NCI-H524 treated with DMSO at 0.1 percent for 48 hours (cell line): Measurements from ENCODE around the gene NEBL.
"Not testable (repeated sequence)": the region's sequence is repeated elsewhere in the genome, so short reads cannot be mapped to it uniquely, and the experiment has no call there.

Source experiments
- DNase-seq: peaks from one replicate; lab custom pipeline; 2025; lab: John Stamatoyannopoulos, UW

Gene NEBL, protein sequence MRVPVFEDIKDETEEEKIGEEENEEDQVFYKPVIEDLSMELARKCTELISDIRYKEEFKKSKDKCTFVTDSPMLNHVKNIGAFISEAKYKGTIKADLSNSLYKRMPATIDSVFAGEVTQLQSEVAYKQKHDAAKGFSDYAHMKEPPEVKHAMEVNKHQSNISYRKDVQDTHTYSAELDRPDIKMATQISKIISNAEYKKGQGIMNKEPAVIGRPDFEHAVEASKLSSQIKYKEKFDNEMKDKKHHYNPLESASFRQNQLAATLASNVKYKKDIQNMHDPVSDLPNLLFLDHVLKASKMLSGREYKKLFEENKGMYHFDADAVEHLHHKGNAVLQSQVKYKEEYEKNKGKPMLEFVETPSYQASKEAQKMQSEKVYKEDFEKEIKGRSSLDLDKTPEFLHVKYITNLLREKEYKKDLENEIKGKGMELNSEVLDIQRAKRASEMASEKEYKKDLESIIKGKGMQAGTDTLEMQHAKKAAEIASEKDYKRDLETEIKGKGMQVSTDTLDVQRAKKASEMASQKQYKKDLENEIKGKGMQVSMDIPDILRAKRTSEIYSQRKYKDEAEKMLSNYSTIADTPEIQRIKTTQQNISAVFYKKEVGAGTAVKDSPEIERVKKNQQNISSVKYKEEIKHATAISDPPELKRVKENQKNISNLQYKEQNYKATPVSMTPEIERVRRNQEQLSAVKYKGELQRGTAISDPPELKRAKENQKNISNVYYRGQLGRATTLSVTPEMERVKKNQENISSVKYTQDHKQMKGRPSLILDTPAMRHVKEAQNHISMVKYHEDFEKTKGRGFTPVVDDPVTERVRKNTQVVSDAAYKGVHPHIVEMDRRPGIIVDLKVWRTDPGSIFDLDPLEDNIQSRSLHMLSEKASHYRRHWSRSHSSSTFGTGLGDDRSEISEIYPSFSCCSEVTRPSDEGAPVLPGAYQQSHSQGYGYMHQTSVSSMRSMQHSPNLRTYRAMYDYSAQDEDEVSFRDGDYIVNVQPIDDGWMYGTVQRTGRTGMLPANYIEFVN

DNA sequence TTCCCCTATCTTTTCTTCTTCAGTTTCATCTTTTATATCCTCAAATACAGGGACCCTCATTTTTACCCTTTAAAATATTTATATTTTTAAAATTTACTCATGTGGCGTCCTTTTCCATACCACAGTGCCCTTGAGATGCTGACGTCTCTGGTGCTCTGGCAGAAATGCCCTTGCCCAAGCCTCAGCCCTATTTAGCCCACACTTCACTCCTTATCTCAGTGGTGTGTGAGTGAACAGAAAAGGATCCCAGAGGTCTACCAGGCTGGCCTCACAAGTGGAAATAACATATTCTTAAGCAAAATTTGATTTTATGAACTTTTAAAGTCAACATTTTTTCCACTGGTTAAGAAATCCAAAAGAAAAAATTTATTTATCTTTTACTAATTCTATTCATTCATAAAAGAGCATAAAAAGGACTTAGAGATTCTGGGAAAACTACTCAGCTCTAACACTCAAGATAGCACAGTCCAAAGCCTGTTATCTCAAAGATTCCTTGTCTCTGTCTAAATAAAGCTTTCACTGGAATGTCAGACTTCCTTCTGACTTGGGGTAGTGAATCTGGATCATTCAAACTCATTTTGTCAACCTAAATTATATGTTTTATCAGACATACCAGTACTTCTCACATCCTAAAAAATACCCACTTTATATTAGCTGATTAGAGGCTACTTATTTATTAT lies at the start of gene NEBL:
NEBL (minus strand) TSS at position 166 of the 680 bp plus-strand sequence; CDS start at position 60, 106 bp downstream.
- no peak for DNase-seq

DNA sequence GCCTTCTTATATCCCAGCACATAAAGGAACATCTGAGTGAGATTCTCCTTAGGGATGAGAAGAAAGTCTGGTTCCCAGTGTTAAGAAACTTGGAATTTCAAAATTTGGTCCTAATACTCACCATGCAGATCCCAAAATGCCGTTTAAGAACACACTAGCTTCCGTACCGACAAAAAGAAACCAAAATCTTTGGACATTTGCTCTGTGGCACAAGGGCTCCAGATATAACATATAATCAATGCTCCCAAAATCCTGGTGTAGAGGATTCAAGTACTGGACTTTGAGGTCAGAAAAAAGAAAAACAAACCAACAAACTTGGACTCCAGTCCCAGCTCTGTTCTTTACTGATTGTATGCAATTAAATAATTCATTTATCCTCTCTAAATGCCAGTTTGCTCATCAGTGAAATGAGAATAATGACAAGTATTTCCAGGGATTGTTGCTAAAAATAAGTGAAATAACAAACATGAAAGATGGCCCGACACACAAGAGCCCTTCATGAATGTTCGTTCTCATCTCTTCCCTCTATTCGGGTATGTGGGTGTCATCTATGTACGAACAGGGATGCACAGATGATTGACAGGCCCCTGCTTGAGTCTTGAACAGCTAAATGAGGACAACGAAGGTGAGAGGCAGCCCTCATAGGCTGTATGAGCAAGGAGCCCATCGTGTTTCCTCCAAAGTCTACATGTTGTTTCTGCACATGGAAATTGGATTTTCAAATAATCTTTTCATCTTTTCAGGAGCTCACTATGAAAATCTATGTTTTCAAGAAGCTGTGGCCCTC lies 48.6 kb upstream of the NEBL start:
- DNase-seq: no peak

DNA sequence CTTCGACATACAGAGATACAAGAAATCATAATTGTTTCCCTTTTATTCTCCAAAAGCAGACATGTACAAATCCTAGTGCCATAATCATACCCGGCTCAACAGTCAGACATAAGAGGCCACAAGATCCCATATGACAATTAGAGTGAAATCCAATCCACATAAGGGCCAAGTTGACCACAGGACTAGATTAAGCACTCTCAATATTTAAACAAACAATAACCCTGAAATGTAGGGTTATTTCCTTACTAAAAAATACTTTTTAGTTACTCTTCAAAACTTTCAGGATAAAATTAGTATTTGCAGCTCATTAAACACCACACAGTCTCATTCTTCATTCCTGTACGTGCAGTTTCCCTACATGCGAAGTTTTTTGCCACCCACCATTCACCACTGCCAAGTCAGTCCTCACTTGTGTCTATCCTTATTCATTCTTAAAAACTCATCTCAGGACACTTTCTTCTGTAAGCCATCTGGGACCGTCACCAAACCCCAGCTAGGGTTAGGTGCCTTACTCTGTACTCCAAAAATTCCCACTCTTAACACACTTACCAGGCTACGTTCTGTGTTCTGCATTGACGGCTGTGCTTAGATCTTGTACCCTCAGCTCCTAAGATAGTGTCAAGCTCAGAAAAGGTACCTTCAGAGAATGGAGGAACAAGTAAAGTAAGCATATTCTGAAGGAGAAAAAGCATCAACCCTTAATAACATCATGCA lies 47.8 kb upstream of the NEBL start:
- DNase-seq: no peak

DNA sequence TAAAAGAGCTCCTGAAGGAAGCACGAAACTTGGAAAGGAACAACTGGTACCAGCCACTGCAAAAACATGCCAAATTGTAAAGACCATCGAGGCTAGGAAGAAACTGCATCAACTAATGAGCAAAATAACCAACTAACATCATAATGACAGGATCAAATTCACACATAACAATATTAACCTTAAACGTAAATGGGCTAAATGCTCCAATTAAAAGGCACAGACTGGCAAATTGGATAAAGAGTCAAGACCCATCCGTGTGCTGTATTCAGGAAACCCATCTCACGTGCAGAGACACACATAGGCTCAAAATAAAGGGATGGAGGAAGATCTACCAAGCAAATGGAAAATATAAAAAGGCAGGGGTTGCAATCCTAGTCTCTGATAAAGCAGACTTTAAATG lies 42.3 kb upstream of the NEBL start:
- not testable (repeated sequence) for DNase-seq

DNA sequence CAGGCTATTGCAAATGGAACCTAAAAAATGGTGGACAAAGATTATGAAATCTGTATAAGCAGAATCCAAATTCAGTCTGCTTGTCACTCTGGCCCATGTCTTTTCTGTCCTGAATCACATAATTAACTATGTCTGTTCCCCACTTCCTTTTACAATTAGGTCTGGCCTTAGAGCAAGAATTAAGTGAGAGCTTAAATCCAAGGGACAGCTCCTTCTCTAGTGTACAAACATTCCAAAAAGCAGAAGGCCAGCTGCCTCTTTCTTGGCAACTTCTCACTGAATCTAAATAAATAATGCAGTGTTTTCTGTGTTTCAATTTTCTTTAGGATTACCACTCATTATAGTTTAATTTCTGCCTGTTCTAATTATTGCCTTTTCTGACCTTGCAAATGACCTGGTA lies 39.3 kb upstream of the NEBL start:
- DNase-seq: no peak

DNA sequence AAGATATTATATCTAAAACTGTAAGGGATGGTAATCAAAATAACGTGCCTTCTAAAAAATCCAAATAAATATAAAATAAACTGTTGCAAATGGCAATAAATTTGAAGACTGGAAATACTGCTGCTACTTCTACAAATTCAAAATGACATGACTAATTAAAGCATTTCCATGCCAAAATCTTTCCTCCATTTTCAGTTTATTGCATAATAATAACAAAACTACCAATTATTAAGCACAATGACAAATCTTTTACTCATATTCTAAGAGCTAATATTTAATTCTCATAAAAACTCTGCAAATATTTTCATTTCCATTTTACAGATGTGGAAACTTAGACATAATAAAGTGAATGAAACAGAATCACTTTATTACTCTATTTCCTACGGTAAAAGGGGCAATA lies 38.8 kb upstream of the NEBL start:
- no peak for DNase-seq

DNA sequence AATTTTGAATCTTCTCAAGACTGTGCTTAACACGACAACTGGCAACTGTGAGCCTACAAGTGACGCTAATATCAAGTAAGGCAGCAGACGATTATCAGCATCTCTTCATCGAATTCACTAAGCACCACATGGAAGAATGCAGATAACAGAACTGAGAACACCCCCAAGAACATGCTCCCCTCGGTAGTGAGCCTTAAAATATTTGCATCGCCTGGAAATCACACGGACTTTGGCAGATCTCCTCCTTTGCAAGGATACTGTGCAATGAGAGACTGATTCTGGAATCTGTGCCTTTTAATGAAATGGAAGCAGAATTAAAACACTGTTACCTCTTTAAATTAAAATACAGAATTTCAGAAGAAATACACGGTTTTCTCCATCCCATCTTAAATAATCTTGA lies 38.2 kb upstream of the NEBL start:
- no peak for DNase-seq

DNA sequence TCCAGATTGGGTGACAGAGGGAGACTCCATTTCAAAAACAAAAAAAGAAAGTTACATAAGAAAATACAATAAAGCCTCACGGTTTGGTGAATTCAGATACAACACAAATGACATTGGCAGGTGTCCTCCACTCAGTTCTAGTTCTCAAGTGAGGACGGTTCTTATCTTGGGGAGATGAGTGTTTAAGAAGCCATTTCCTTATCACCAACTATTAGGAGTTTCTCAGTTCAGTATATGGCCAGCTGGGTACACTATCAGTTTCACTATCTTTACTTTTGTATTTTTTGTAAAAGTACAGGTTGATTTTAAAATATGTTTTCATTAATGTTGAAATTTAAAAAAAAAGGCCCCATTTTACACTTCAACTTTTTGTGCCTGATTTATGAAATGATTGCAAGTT lies 36.6 kb upstream of the NEBL start:
- no peak for DNase-seq

DNA sequence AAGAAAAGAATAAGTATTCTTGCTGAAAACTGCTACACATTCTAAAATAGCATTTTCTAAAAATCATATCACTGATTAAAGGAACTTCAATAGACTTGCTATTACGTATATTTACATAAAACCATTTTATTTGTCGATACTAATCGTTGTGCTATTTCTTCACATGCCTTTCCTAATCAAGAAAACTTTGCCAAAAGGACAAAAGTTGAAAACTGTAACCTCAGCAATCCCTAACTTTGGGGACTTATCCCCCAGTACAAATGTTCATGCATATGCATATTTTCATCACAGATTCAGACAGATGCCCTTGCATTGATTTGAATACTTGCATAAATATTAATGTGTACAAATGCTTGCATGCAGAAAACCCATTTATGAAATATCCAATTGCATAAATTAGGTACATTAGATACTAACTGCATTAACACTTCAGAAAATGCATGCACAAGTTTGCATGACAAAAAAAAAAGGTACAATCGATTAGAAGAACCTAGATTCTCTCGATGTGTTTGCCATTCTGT lies 35.6 kb upstream of the NEBL start:
- no peak for DNase-seq

DNA sequence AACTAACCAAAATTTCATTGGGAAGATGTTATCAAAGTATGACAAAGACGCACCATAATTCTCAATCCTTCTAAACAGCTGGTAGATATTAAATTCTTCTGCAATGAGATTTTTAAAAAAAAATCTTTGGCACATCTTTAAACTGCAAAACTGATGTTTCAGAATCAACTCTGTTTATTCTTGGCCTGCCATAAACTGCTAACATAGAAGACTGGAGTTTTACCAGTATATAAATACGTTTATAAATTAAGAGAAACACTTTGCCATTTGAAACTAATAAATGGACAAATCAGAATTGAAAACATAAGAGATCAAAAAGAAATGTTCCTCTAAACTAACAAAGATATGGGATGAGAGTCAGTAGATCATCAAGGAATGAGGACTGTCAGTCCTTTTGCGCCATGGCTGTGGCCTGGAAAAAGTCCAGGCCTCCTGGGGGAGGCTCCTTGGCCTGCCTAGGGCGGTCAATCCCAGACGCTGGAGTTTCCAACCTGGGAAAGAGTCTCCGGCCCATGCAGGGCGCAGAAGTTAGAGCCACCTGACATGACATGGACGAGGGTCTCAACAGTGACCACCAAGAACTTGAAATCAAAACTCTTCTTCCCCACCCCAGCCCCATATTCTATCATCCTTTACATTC lies 34.2 kb upstream of the NEBL start:
- DNase-seq: no peak

DNA sequence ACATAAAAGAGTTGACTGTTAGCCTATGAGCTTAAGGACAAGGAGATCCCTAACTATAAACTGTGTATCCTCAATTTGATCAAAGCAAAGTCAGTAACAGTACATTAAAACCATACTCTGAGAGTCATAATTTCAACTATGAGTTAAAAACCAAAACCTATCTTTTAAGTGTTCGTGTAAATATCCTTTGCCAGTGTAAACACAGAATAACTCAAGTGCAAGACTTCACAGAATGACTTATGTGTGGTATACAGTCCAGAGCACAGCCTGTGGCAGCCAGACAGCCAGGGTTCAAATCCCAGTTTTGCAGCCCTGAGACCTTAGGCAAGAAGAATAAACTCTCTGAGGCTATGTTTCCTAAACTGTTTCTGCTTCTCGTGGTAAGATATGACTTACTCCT lies 30.3 kb upstream of the NEBL start:
- no peak for DNase-seq

DNA sequence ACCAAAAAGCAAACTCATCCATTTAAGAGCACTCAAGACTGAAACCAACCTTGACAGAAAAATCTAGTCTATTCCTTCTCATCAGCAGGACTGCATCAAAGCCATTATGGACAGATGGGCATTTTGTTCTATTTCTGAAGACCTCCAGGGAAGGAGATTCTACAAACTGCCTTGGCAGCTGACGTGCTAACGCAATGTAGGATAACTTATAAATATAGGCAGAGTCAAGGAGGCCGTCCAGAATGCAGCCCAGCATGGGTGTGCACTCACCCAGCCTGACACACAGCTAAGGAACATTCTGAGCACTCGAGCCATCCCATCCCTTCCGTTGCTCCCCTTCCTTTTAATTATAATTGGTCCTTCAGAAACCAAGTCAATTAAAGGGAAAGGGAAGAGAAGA lies 25.3 kb upstream of the NEBL start:
- peak; percentile 66 for DNase-seq

DNA sequence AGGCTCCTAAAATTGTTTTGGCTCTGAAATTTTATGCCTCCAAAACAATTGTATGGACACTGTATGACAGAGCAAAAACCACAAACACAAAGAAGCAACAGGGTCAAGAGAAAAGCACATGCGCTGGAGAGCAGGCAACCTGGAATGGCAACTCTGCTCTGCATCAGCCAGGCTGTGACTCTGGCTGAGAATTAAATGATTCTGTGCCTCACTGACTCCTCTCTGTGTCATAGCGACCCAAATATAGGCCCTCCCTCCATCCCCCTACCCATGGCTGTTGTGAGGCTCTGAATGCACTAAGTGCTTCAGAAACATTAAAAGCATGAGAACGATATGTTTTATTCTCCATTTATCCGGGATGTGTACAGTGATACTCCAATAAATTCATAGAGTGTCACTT lies 24.9 kb upstream of the NEBL start:
- no peak for DNase-seq

DNA sequence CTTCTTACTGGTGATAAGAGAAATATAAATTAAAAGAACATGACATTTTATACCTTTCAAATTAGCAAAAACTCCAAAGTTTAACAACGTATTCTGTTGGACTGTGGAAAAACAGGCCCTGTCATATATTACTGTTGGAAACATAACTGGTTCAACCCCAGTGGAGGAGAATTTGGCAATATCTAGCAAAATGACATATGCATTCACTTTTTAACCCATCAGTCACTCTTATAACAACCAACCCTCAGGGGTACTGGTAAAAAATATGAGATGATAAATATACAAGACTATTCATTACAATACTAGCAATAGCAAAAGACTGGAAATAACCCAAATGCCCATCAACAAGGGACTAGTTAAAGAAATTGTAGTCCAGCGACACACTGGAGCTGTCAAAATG lies 22.9 kb upstream of the NEBL start:
- no peak for DNase-seq

DNA sequence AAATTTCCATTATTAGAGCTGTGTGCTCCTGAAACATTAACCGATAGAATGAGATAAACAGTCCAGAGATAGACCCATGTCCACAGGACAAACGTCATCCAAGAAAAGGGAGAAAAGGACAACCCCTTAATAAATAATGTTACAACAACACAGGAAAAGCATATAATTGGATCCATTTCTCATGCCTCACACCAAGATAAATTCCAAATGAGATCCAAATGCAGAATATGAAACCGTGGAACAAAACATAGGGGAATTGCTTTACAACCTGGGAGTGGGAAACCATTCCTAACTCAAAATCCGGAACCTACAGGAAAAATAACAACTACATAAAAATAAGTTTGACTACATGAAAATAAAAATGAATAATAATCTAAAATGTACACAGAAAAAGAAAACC lies 22.4 kb upstream of the NEBL start:
- no peak for DNase-seq

DNA sequence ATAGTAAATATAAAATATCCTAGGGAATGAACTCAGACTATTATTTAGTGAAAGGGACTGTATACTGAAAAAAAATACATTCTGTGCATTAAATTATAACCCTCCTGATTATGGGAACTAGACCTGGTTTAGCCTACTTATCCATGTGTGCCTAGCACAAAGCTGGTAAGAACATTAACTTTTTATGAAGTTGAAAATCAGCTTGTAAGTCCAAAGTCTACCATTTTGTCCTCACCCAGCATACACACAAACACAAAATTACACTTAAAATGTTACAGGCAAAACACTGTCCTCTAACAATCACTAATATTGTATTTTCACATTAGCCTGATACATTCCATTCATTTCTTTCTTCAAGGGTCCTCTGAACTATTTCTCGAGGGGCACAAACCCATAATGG lies 19.9 kb upstream of the NEBL start:
- DNase-seq: no peak

DNA sequence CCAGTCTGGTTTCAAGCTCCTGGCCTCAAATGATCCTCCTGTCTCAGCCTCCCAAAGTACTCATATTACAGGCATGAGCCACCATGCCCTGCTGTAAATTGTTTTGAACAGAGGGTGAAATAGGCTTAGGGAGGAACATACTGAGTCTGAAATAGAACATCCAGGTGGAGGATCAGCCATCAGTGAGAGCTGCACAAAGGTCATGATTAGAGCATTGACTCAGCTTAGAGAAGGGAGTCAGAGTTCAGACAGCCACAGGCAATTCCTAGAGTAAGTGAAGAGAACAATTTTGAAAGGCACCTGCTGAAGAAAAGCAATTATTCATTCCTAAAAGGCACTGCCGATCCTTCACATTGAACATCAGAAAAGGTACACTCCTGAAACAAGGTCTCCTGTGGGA lies 15.9 kb upstream of the NEBL start:
- DNase-seq: no peak

DNA sequence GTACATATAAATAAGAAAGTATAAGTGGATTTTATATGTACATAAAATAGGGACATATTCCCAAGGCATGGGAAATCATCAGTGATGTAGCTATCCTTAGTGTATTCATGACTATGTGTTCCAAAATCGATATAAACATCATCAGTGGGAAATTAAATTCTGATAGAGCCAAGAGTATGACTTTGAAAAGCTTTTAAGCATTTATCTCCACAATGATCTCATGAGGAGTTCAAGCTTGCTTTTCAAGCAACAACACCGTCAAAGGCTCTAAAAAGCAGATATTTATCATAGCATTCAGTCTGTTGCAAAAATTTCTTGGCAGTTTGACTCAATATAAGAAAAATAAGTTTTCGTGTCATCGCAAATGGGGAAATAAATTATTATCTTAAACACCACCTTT lies 14.5 kb upstream of the NEBL start:
- no peak for DNase-seq

DNA sequence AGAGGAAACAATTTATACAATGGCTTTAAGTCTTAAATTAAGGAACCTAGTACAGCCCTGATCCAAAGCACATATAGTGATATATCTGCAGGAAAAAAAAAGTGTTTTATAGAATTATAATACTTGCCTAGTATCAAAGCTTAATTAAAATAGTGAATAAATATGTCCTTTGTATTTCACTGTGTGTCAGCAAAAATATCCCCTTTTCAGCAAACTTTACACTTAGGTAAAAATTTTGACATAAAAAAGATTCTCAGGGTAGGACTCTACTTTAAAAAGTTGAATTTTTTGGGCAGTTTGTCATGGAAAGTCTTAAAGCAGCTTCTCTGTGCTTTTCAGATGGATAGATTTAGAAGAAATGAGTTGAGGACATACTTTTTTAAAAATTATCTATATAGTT lies 12.7 kb upstream of the NEBL start:
- no peak for DNase-seq

DNA sequence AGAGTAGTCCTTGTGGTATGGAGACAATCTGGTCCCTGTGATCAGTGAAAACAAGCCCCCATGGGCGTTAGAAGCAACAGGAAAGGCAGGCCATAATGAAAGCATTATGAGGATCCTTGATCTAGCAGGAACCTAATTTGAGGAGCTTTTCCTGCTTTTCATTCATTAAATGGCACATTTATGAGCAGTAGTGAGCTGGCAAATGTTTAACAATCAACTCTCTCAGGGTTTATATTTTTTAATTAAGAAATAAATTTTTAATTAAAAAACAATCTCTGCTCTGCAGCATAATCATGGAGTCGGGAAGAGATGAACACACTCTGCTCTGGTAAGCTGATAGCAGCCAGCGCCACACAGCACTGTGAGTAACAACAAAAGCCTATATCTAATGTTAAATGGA lies 11.3 kb upstream of the NEBL start:
- no peak for DNase-seq
